NT2/D1 (cell line): ENCODE data around the gene SPATA13.
A peak's percentile ranks its signal among the peaks of the same experiment; 100 is the strongest.
"Not testable (repeated sequence)": the region's sequence is repeated elsewhere in the genome, so short reads cannot be mapped to it uniquely, and the experiment has no call there.

Source experiments
- DNase-seq: peaks from one replicate; pipeline ENCODE4 v3.0.0-alpha.2; 2011; ENCODE audit warnings: low read depth, low spot score
- H3K27me3 ChIP-seq: 2 replicates; pipeline ENCODE4 v1.6.0; 2011; ENCODE audit warnings: mild to moderate bottlenecking; ENCODE audit not compliant: insufficient read length, insufficient read depth
- H3K36me3 ChIP-seq: 2 replicates; pipeline ENCODE4 v1.6.1; 2011; ENCODE audit warnings: mild to moderate bottlenecking, low read length, mixed read lengths; ENCODE audit not compliant: insufficient read depth, insufficient read length
- H3K4me1 ChIP-seq: 2 replicates; pipeline ENCODE4 v1.5.1; 2011; ENCODE audit not compliant: insufficient read depth, insufficient read length
- H3K4me3 ChIP-seq: 2 replicates; pipeline ENCODE4 v1.5.1; 2011; ENCODE audit warnings: low read depth; ENCODE audit not compliant: insufficient read length
- H3K9ac ChIP-seq: 2 replicates; pipeline ENCODE4 v1.6.0; 2011; ENCODE audit warnings: low read depth; ENCODE audit not compliant: insufficient read length
- H3K9me3 ChIP-seq: 2 replicates; pipeline ENCODE4 v1.5.1; 2011; ENCODE audit warnings: mild to moderate bottlenecking, low read length; ENCODE audit not compliant: insufficient read depth
- SUZ12 ChIP-seq: IDR thresholded peaks from 2 replicates; pipeline ENCODE4 v1.6.1; 2011; ENCODE audit not compliant: insufficient read length, insufficient read depth; ENCODE audit errors: extremely low read depth
- YY1 ChIP-seq: IDR thresholded peaks from 2 replicates; pipeline ENCODE4 v1.6.1; 2011; ENCODE audit not compliant: insufficient read length, insufficient read depth
- ZNF274 ChIP-seq: IDR thresholded peaks from 2 replicates; pipeline ENCODE4 v1.6.1; 2011; ENCODE audit warnings: mild to moderate bottlenecking, low read depth, low read length

SPATA13 gene

GRCh38 chr13:24323036-24323738, 162.7 kb downstream of the SPATA13 start:
- DNase-seq, result no peak
- peaks cover 3% of the 10 kb centered on the region for H3K27me3 ChIP-seq
- H3K9me3 ChIP-seq, result no peaks in the 10 kb centered on the region
- no peak overlapping the region for H3K9ac ChIP-seq
- TF ChIP-seq YY1 (no peak), ZNF274 (no peak), SUZ12 (no peak)
- H3K4me3 ChIP-seq, result no peak overlapping the region
- H3K4me1 ChIP-seq, result no peaks in the 10 kb centered on the region
- H3K36me3 ChIP-seq, result no peaks in the 10 kb centered on the region

- Histone ChIP-seq H3K9me3 (no peaks in the 10 kb centered on the region), H3K27me3 (peaks cover 8% of the 10 kb centered on the region), H3K36me3 (no peaks in the 10 kb centered on the region), H3K4me3 (no peak overlapping the region), H3K9ac (no peak overlapping the region), H3K4me1 (no peaks in the 10 kb centered on the region)
- TF ChIP-seq ZNF274 (no peak), SUZ12 (no peak), YY1 (no peak)
- DNase-seq, result no peak
These were observed 163.2 kb downstream of the SPATA13 start for GRCh38 chr13:24323739-24324075.

- not testable (repeated sequence) for H3K9ac ChIP-seq, H3K9me3 ChIP-seq, H3K36me3 ChIP-seq, H3K4me1 ChIP-seq, DNase-seq
- Histone ChIP-seq H3K4me3 (peak overlapping the region; percentile 24), H3K27me3 (peaks cover 12% of the 10 kb centered on the region)
These were observed 167.1 kb downstream of the SPATA13 start for GRCh38 chr13:24327598-24327997.

- peak overlapping the region; percentile 72 for H3K9ac ChIP-seq
- H3K27me3 ChIP-seq, result peaks cover 12% of the 10 kb centered on the region
- no peaks in the 10 kb centered on the region for H3K4me1 ChIP-seq
- peak overlapping the region; percentile 53 for H3K4me3 ChIP-seq
- H3K36me3 ChIP-seq, result no peaks in the 10 kb centered on the region
- TF ChIP-seq SUZ12, result no peak
- TF ChIP-seq ZNF274, result no peak
- TF ChIP-seq YY1, result no peak
- peak; percentile 3 for DNase-seq
- H3K9me3 ChIP-seq, result no peaks in the 10 kb centered on the region
These were observed 167.6 kb downstream of the SPATA13 start for GRCh38 chr13:24328145-24328544.

GRCh38 chr13:24338721-24339120, 178.2 kb downstream of the SPATA13 start:
- H3K4me1 ChIP-seq, result no peaks in the 10 kb centered on the region
- no peak overlapping the region for H3K4me3 ChIP-seq
- TF ChIP-seq SUZ12, result no peak
- no peak for TF ChIP-seq ZNF274
- no peak for TF ChIP-seq YY1
- H3K9ac ChIP-seq, result no peak overlapping the region
- no peak for DNase-seq
- no peaks in the 10 kb centered on the region for H3K36me3 ChIP-seq
- no peaks in the 10 kb centered on the region for H3K27me3 ChIP-seq
- no peaks in the 10 kb centered on the region; the same call in 1 of the 2 replicates for H3K9me3 ChIP-seq

GRCh38 chr13:24339937-24340607, 179.6 kb downstream of the SPATA13 start:
- Histone ChIP-seq H3K4me1 (no peaks in the 10 kb centered on the region), H3K36me3 (no peaks in the 10 kb centered on the region), H3K27me3 (no peaks in the 10 kb centered on the region), H3K4me3 (no peak overlapping the region), H3K9me3 (no peaks in the 10 kb centered on the region; the same call in 1 of the 2 replicates), H3K9ac (no peak overlapping the region)
- DNase-seq, result no peak
- TF ChIP-seq SUZ12, result no peak
- TF ChIP-seq YY1, result no peak
- TF ChIP-seq ZNF274, result no peak

- H3K9me3 ChIP-seq, result no peaks in the 10 kb centered on the region; the same call in 1 of the 2 replicates
- TF ChIP-seq YY1, result no peak
- TF ChIP-seq SUZ12, result no peak
- TF ChIP-seq ZNF274, result no peak
- no peak for DNase-seq
These were observed 180.1 kb downstream of the SPATA13 start for GRCh38 chr13:24340608-24340955.

More at GRCh38 chr13:24340608-24340955, 180.1 kb downstream of the SPATA13 start:
- Histone ChIP-seq H3K27me3 (no peaks in the 10 kb centered on the region), H3K4me1 (no peaks in the 10 kb centered on the region), H3K4me3 (no peak overlapping the region), H3K36me3 (no peaks in the 10 kb centered on the region), H3K9ac (no peak overlapping the region)
